ENCODE data around the gene KIRREL3. TPM values are rescaled to one million over a fixed set of nuclear protein-coding genes. Genes with fewer than 3 reads are reported as not detected.

KIRREL3 gene
- polyA plus RNA-seq, 2 of the 4 experiments (the other 2 are of a cell fraction) = 3.0 to 11.0 TPM

GRCh38 chr11:127044535-127044934, 44.0 kb upstream of the KIRREL3 start (continued):
- TF ChIP-seq MAX (IDR thresholded peaks at IDR 0.05) = no peak

- POLR2A ChIA-PET = no interaction called here
- H3K4me1 ChIP-seq = peaks cover 8% of the 10 kb centered on the region; the same call in 2 of the 3 replicates
- no peak for ATAC-seq
- H3K4me3 ChIP-seq = no peak overlapping the region
- no peak for DNase-seq (ENCODE audit: low read depth in 1 of 2, low spot score in 1 of 2)
- 19% methylated on average over 1 of the region's 1 CpG for WGBS (ENCODE audit: missing lambda C conversion rate)
- H3K4me2 ChIP-seq = no peak overlapping the region
- no peak overlapping the region for H3K27ac ChIP-seq
- TF ChIP-seq FOSL2 (IDR thresholded peaks at IDR 0.05) = no peak
- no peak for TF ChIP-seq FOSL2 (CRISPR knock-in tag; IDR thresholded peaks at IDR 0.05)
- no peak for TF ChIP-seq SMC3 (IDR thresholded peaks at IDR 0.05)
- no peak for TF ChIP-seq RAD21 (conservative IDR thresholded peaks at IDR 0.05 in 1 of 2, IDR thresholded peaks at IDR 0.05 in 1 of 2)
- no peak for TF ChIP-seq POLR2A (IDR thresholded peaks at IDR 0.05; ENCODE audit: low read length)
- no peak for FAIRE-seq
- CTCF ChIA-PET = no interaction called here
- no peaks in the 10 kb centered on the region for H3K9me3 ChIP-seq
Measured at GRCh38 chr11:127042445-127042844, 41.9 kb upstream of the KIRREL3 start.

GRCh38 chr11:127039591-127039990, 39.0 kb upstream of the KIRREL3 start:
- H3K4me3 ChIP-seq = no peak overlapping the region
- CTCF ChIA-PET = no interaction called here
- DNase-seq (ENCODE audit: low read depth in 1 of 2, low spot score in 1 of 2) (no peak), FAIRE-seq (no peak), ATAC-seq (no peak)
- no peak overlapping the region for H3K27ac ChIP-seq
- WGBS (ENCODE audit: missing lambda C conversion rate) = 6% methylated on average over 2 of the region's 2 CpGs
- H3K4me2 ChIP-seq = peak overlapping the region; percentile 34; the same call in 1 of the 3 replicates
- H3K9me3 ChIP-seq = no peaks in the 10 kb centered on the region
- peaks cover 6% of the 10 kb centered on the region; the same call in 2 of the 3 replicates for H3K4me1 ChIP-seq
- TF ChIP-seq CHD4 (IDR thresholded peaks at IDR 0.05; ENCODE audit: borderline replicate concordance) (no peak), JUNB (IDR thresholded peaks at IDR 0.05) (no peak; the same call in 1 of the 2 replicates), ELK1 (IDR thresholded peaks at IDR 0.05; ENCODE audit: low read depth, low read length) (no peak), HEYL (CRISPR knock-in tag; IDR thresholded peaks at IDR 0.05) (no peak), KDM5A (IDR thresholded peaks at IDR 0.05) (no peak), RNF2 (IDR thresholded peaks at IDR 0.05; ENCODE audit: borderline replicate concordance, low read depth) (no peak), HOXB5 (CRISPR knock-in tag; IDR thresholded peaks at IDR 0.05) (no peak)
- POLR2A ChIA-PET = no interaction called here

DNA sequence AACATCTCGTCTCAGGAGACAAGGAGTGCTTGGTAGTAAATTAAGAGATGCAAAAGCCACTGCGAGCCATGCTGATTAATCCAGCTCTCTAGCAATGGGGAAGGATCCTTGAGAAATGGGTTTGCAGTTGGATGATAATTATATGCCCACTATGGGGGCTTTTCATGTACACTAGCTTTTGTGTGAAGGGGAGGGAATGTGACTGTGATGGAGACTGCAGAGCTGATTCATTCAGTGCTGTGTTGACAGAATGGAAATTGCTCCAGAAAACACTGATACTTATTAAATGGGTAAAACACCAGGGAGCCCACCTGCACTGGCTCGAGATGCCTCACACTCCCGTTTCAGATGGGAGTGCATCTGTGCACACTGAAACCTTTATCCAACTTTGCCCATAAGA, 37.0 kb upstream of the KIRREL3 start:
- DNase-seq (ENCODE audit: low read depth in 1 of 2, low spot score in 1 of 2) (no peak), ATAC-seq (no peak), FAIRE-seq (no peak)
- 45% methylated on average over 4 of the region's 4 CpGs for WGBS (ENCODE audit: missing lambda C conversion rate)
- Histone ChIP-seq H3K4me2 (no peak overlapping the region), H3K9me3 (no peaks in the 10 kb centered on the region), H3K4me3 (no peak overlapping the region), H3K4me1 (no peaks in the 10 kb centered on the region), H3K27ac (no peak overlapping the region)
- ChIA-PET CTCF (interaction anchor here (0.6 to 0.7 kb wide), 2 partner anchors 36 to 62 kb away, joined by 3 read pairs; no protein-coding TSS in a partner anchor), POLR2A (no interaction called here)
- TF ChIP-seq CTCF (IDR thresholded peaks at IDR 0.05) (no peak), EHF (CRISPR knock-in tag; IDR thresholded peaks at IDR 0.05) (no peak), CHD2 (IDR thresholded peaks at IDR 0.05; ENCODE audit: low read length, partially characterized antibody) (no peak), POLR2AphosphoS2 (conservative IDR thresholded peaks at IDR 0.05; ENCODE audit: low read length) (no peak), HEYL (CRISPR knock-in tag; IDR thresholded peaks at IDR 0.05) (no peak), CHD4 (IDR thresholded peaks at IDR 0.05; ENCODE audit: borderline replicate concordance) (no peak), GATA3 (IDR thresholded peaks at IDR 0.05; ENCODE audit: borderline replicate concordance) (no peak), CBX2 (IDR thresholded peaks at IDR 0.05; ENCODE audit: borderline replicate concordance, low read depth) (no peak)
- TF ChIP-seq, protein P1, sequence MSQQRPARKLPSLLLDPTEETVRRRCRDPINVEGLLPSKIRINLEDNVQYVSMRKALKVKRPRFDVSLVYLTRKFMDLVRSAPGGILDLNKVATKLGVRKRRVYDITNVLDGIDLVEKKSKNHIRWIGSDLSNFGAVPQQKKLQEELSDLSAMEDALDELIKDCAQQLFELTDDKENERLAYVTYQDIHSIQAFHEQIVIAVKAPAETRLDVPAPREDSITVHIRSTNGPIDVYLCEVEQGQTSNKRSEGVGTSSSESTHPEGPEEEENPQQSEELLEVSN (IDR thresholded peaks at IDR 0.05; ENCODE audit: borderline replicate concordance, low read depth) = no peak
- TF ChIP-seq, protein P2, sequence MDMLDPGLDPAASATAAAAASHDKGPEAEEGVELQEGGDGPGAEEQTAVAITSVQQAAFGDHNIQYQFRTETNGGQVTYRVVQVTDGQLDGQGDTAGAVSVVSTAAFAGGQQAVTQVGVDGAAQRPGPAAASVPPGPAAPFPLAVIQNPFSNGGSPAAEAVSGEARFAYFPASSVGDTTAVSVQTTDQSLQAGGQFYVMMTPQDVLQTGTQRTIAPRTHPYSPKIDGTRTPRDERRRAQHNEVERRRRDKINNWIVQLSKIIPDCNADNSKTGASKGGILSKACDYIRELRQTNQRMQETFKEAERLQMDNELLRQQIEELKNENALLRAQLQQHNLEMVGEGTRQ (IDR thresholded peaks at IDR 0.05) = no peak
- TF ChIP-seq, protein P3, sequence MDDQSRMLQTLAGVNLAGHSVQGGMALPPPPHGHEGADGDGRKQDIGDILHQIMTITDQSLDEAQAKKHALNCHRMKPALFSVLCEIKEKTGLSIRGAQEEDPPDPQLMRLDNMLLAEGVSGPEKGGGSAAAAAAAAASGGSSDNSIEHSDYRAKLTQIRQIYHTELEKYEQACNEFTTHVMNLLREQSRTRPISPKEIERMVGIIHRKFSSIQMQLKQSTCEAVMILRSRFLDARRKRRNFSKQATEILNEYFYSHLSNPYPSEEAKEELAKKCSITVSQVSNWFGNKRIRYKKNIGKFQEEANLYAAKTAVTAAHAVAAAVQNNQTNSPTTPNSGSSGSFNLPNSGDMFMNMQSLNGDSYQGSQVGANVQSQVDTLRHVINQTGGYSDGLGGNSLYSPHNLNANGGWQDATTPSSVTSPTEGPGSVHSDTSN (IDR thresholded peaks at IDR 0.05) = no peak

Data from A549 (cell line).